AG08395 (cell line): ENCODE measurements around the gene TAF4B.

ENCODE experiments used
- DNase-seq: peaks from one replicate; pipeline ENCODE4 v3.0.0; 2012; ENCODE audit warnings: mixed read lengths, low spot score

TAF4B gene

GRCh38 chr18:26304511-26304910, 78.3 kb downstream of the TAF4B start:
- no peak for DNase-seq

- DNase-seq = peak; percentile 52
Measured at GRCh38 chr18:26307161-26307773, 81.0 kb downstream of the TAF4B start.

- peak; percentile 62 for DNase-seq
Measured at GRCh38 chr18:26309281-26309680, 83.0 kb downstream of the TAF4B start.

GRCh38 chr18:26312199-26312598, 86.0 kb downstream of the TAF4B start:
- DNase-seq = no peak

GRCh38 chr18:26317398-26317797, 91.2 kb downstream of the TAF4B start:
- DNase-seq = no peak

- DNase-seq = no peak
Measured at GRCh38 chr18:26320686-26321085, 94.4 kb downstream of the TAF4B start.

- peak; percentile 13 for DNase-seq
Measured at GRCh38 chr18:26322890-26323653, 96.8 kb downstream of the TAF4B start.

- DNase-seq = no peak
Measured at GRCh38 chr18:26325771-26326170, 99.5 kb downstream of the TAF4B start.

GRCh38 chr18:26327062-26327461, 100.8 kb downstream of the TAF4B start:
- DNase-seq = no peak

- no peak for DNase-seq
Measured at GRCh38 chr18:26332991-26333390, 106.7 kb downstream of the TAF4B start.

- no peak for DNase-seq
Measured at GRCh38 chr18:26335156-26335555, 108.9 kb downstream of the TAF4B start.

GRCh38 chr18:26335571-26336487, 109.6 kb downstream of the TAF4B start:
- no peak for DNase-seq

- DNase-seq = no peak
Measured at GRCh38 chr18:26336572-26336971, 110.3 kb downstream of the TAF4B start.

- no peak for DNase-seq
Measured at GRCh38 chr18:26342646-26343045, 116.4 kb downstream of the TAF4B start.

- DNase-seq = no peak
Measured at GRCh38 chr18:26350961-26351360, 124.7 kb downstream of the TAF4B start.

- DNase-seq = no peak
Measured at GRCh38 chr18:26356045-26356785, 130.0 kb downstream of the TAF4B start.

GRCh38 chr18:26357960-26358359, 131.7 kb downstream of the TAF4B start:
- no peak for DNase-seq

- DNase-seq = no peak
Measured at GRCh38 chr18:26362021-26362420, 135.8 kb downstream of the TAF4B start.

- no peak for DNase-seq
Measured at GRCh38 chr18:26367425-26367824, 141.2 kb downstream of the TAF4B start.

GRCh38 chr18:26370037-26370436, 143.8 kb downstream of the TAF4B start:
- DNase-seq = no peak

- no peak for DNase-seq
Measured at GRCh38 chr18:26376105-26376504, 149.9 kb downstream of the TAF4B start.

- no peak for DNase-seq
Measured at GRCh38 chr18:26378701-26379100, 152.5 kb downstream of the TAF4B start.
